ENCODE data around the gene UCP2. TPM values are rescaled to one million over a fixed set of nuclear protein-coding genes. Genes with fewer than 3 reads are reported as not detected.

UCP2 gene
- total and polyA plus RNA-seq, 2 donors (not counting 3 experiments of a cell fraction or from before 2014, with no cell fraction given): 16.5 to 24.0 TPM

GRCh38 chr11:74009675-74010305 is 27.1 kb upstream of the UCP2 start:
- Histone ChIP-seq H3K4me2 (ENCODE audit: insufficient read depth, low read length) (no peak overlapping the region), H3K4me1 (ENCODE audit: control insufficient read depth, extremely low read depth, insufficient read depth, low read length) (no peaks in the 10 kb centered on the region), H3K4me3 (replicated peaks in 1 of 3; ENCODE audit: insufficient read depth in 1 of 3, low read depth in 1 of 3, low read length in 3 of 3) (no peak overlapping the region), H3K27ac (ENCODE audit: insufficient read depth, low read depth, low read length) (no peak overlapping the region), H3K36me3 (ENCODE audit: control insufficient read depth in 2 of 2, extremely low read depth in 1 of 2, insufficient read depth in 2 of 2, low read length in 2 of 2) (peaks cover 0 to 7% of the 10 kb centered on the region in 2 experiments), H3K9ac (replicated peaks; ENCODE audit: extremely low read depth, insufficient read depth, low read length) (no peak overlapping the region), H3K9me3 (replicated peaks; ENCODE audit: control insufficient read depth, insufficient read depth, low read length) (no peaks in the 10 kb centered on the region), H3K79me2 (ENCODE audit: control insufficient read depth, insufficient read depth, low read length) (no peaks in the 10 kb centered on the region), H3K27me3 (ENCODE audit: control insufficient read depth in 2 of 2, insufficient read depth in 2 of 2, low read length in 2 of 2) (no peaks in the 10 kb centered on the region), H3K9me1 (replicated peaks; ENCODE audit: control insufficient read depth, extremely low read depth, insufficient read depth, low read length) (no peaks in the 10 kb centered on the region), H2AFZ (ENCODE audit: low read depth, low read length) (no peak overlapping the region), H4K20me1 (replicated peaks; ENCODE audit: control insufficient read depth, extremely low read depth, insufficient read depth, low read length) (no peaks in the 10 kb centered on the region)
- BruUV-seq (replicated peaks): no TSS peak
- intact Hi-C loops (cut with micrococcal nuclease) (no loop called here), dilution Hi-C loops (cut with MboI; ENCODE audit: extremely low pct_ligation_motif_present, low sequenced_read_pairs) (no loop called here)
- TF ChIP-seq MAX (IDR thresholded peaks at IDR 0.05; ENCODE audit: insufficient read depth, insufficient read length) (no peak), POLR2A (IDR thresholded peaks at IDR 0.05; ENCODE audit: low read depth, low read length) (no peak), POLR2AphosphoS5 (IDR thresholded peaks at IDR 0.05; ENCODE audit: insufficient read depth, low read depth, low read length) (no peak), EZH2 (IDR thresholded peaks at IDR 0.05; ENCODE audit: borderline replicate concordance, low read depth, low read length, severe bottlenecking) (no peak), JUN (IDR thresholded peaks at IDR 0.05; ENCODE audit: borderline replicate concordance, insufficient read depth, insufficient read length, low read depth) (no peak), MYC (IDR thresholded peaks at IDR 0.05; ENCODE audit: low read depth, low read length) (no peak), FOS (IDR thresholded peaks at IDR 0.05; ENCODE audit: borderline replicate concordance, insufficient read depth, low read length) (no peak), CTCF (IDR thresholded peaks at IDR 0.05; ENCODE audit: extremely low read depth in 1 of 2, insufficient read depth in 1 of 2, low read depth in 1 of 2, low read length in 2 of 2) (no peak), GATA2 (IDR thresholded peaks at IDR 0.05; ENCODE audit: insufficient read depth, insufficient read length, low read depth, low read length) (no peak)
- ChIA-PET CTCF (no interaction called here), POLR2A (interaction anchor here (0.5 kb wide), 1 partner anchor 1153 kb away, joined by 3 read pairs; no protein-coding TSS in a partner anchor)
- no peak for DNase-seq (ENCODE audit: low read depth, low spot score)
- no peak for FAIRE-seq
